Ascending aorta (tissue), 2 donors: ENCODE data around the gene PTPN13. TPM values are rescaled to one million over a fixed set of nuclear protein-coding genes. Genes with fewer than 3 reads are reported as not detected.
"Not testable (repeated sequence)": the region's sequence is repeated elsewhere in the genome, so short reads cannot be mapped to it uniquely, and the experiment has no call there.

Experiments used
- DNase-seq, 2 donors: peaks; one replicate each; pipeline ENCODE4 v3.0.0-alpha.2; 2019; ENCODE audit warnings: low spot score in 2 of 2
- H3K27ac ChIP-seq, 2 donors: fragments of 200-600 bp; sonication (generic); one replicate each; pipeline ENCODE4 v1.5.1; 2016 to 2017; ENCODE audit warnings: mild to moderate bottlenecking in 1 of 2
- H3K27me3 ChIP-seq: fragments of 200-600 bp; sonication (generic); one replicate; pipeline ENCODE4 v1.5.1; 2017
- H3K36me3 ChIP-seq, 2 donors: fragments of 200-600 bp; sonication (generic); one replicate each; pipeline ENCODE4 v1.5.1; 2016
- H3K4me1 ChIP-seq, 2 donors: fragments of 200-600 bp; sonication (generic); one replicate each; pipeline ENCODE4 v1.5.1; 2016 to 2017; ENCODE audit warnings: mild to moderate bottlenecking in 1 of 2
- H3K4me3 ChIP-seq, 2 donors: fragments of 200-600 bp; sonication (generic); one replicate each; pipeline ENCODE4 v1.5.1; 2016 to 2017; ENCODE audit warnings: mild to moderate bottlenecking in 1 of 2
- H3K9me3 ChIP-seq, 2 donors: fragments of 200-600 bp; sonication (generic); one replicate each; pipeline ENCODE4 v1.5.1; 2016
- CTCF ChIP-seq, 3 experiments: fragments of 200-600 bp in 2 of 3; fragments of 450-650 bp in 1 of 3; sonication (generic) in 2 of 3; IDR thresholded peaks; one replicate each; pipeline ENCODE4 v1.5.1; 2016 to 2019; ENCODE audit warnings: antibody characterized with exemption in 3 of 3, mild to moderate bottlenecking in 1 of 3, moderate library complexity in 1 of 3
- intact Hi-C: fragments of 100-400 bp; cut with DNase I; formaldehyde crosslinking; loops from one replicate; pipeline ENCODE4 v1.15.1; 2023
- total RNA-seq: library from RNA; depleted of rRNA; stranded (reverse); fragments of >200 nt; gene quantifications from one replicate; pipeline ENCODE4 v1.1.0, GENCODE V29; 2016

Gene PTPN13
- total RNA-seq, 1 donor from 2014 or later = 20.8 TPM

- no peak for TF ChIP-seq CTCF (IDR thresholded peaks at IDR 0.05)
- Histone ChIP-seq H3K4me1 (no peaks in the 10 kb centered on the region), H3K4me3 (no peak overlapping the region), H3K27ac (no peak overlapping the region), H3K27me3 (no peaks in the 10 kb centered on the region), H3K36me3 (no peaks in the 10 kb centered on the region), H3K9me3 (no peaks in the 10 kb centered on the region)
- intact Hi-C loops = no loop called here
- no peak for DNase-seq
Observed at GRCh38 chr4:86641516-86642090, 47.5 kb downstream of the PTPN13 start.

GRCh38 chr4:86644892-86645291 is 50.8 kb downstream of the PTPN13 start:
- Histone ChIP-seq H3K27ac (no peak overlapping the region), H3K4me3 (no peak overlapping the region), H3K9me3 (peaks cover 8 to 25% of the 10 kb centered on the region in 2 donors), H3K27me3 (no peaks in the 10 kb centered on the region), H3K4me1 (no peaks in the 10 kb centered on the region), H3K36me3 (no peaks in the 10 kb centered on the region)
- DNase-seq = no peak
- no peak for TF ChIP-seq CTCF (IDR thresholded peaks at IDR 0.05)
- intact Hi-C loops = no loop called here

- H3K4me1 ChIP-seq = no peaks in the 10 kb centered on the region
- no peak for TF ChIP-seq CTCF (IDR thresholded peaks at IDR 0.05)
- H3K27me3 ChIP-seq = no peaks in the 10 kb centered on the region
- DNase-seq = no peak
- no peak overlapping the region for H3K4me3 ChIP-seq
- peaks cover 31 to 69% of the 10 kb centered on the region in 2 donors for H3K9me3 ChIP-seq
- no peak overlapping the region for H3K27ac ChIP-seq
- intact Hi-C loops = no loop called here
- no peaks in the 10 kb centered on the region for H3K36me3 ChIP-seq
Observed at GRCh38 chr4:86652332-86652932, 58.3 kb downstream of the PTPN13 start.

- DNase-seq = no peak
- Histone ChIP-seq H3K4me3 (no peak overlapping the region), H3K27me3 (no peaks in the 10 kb centered on the region), H3K9me3 (peaks cover 29 to 60% of the 10 kb centered on the region in 2 donors), H3K27ac (no peak overlapping the region), H3K4me1 (no peaks in the 10 kb centered on the region), H3K36me3 (no peaks in the 10 kb centered on the region)
- intact Hi-C loops = no loop called here
- no peak for TF ChIP-seq CTCF (IDR thresholded peaks at IDR 0.05)
Observed at GRCh38 chr4:86653237-86653865, 59.2 kb downstream of the PTPN13 start.

- H3K36me3 ChIP-seq, DNase-seq, intact Hi-C loops, H3K27ac ChIP-seq, H3K4me1 ChIP-seq, H3K4me3 ChIP-seq, H3K27me3 ChIP-seq: not testable (repeated sequence)
- H3K9me3 ChIP-seq = peaks cover 11 to 29% of the 10 kb centered on the region in 2 donors
Observed at GRCh38 chr4:86656781-86657180, 62.7 kb downstream of the PTPN13 start.

GRCh38 chr4:86657382-86657781 is 63.3 kb downstream of the PTPN13 start:
- Histone ChIP-seq H3K36me3 (no peaks in the 10 kb centered on the region), H3K27me3 (no peaks in the 10 kb centered on the region), H3K4me1 (no peaks in the 10 kb centered on the region), H3K9me3 (peaks cover 5 to 23% of the 10 kb centered on the region in 2 donors), H3K27ac (no peak overlapping the region), H3K4me3 (no peak overlapping the region)
- DNase-seq = no peak
- intact Hi-C loops = no loop called here
- no peak for TF ChIP-seq CTCF (IDR thresholded peaks at IDR 0.05)
